Activated CD8-positive, alpha-beta memory T cell treated with anti-CD3 and anti-CD28 coated beads for 36 hours (primary cell): ENCODE measurements around the gene LIM2. TPM values are rescaled to one million over a fixed set of nuclear protein-coding genes. Genes with fewer than 3 reads are reported as not detected.
"Not testable (repeated sequence)": the region's sequence is repeated elsewhere in the genome, so short reads cannot be mapped to it uniquely, and the experiment has no call there.

ENCODE experiments used
- CTCF ChIA-PET: fragments of 350-600 bp; sonication (Branson Sonifier 250); formaldehyde crosslinking; loops from one replicate; lab custom pipeline; 2021; ENCODE audit warnings: antibody characterized with exemption; lab: Charles Lee
- POLR2A ChIA-PET: fragments of 350-600 bp; sonication (Branson Sonifier 250); formaldehyde crosslinking; loops from one replicate; lab custom pipeline; 2021; ENCODE audit warnings: antibody characterized with exemption; lab: Charles Lee
- total RNA-seq, 2 experiments: library from RNA; stranded (reverse); gene quantifications; one replicate each; pipeline ENCODE4 v1.2.3, GENCODE V29; 2021

The LIM2 gene, protein sequence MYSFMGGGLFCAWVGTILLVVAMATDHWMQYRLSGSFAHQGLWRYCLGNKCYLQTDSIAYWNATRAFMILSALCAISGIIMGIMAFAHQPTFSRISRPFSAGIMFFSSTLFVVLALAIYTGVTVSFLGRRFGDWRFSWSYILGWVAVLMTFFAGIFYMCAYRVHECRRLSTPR
- 1 to 10 TPM in 1 of 2 experiments, under 1 TPM in 1; 0.31 to 1.2 TPM for total RNA-seq

DNA sequence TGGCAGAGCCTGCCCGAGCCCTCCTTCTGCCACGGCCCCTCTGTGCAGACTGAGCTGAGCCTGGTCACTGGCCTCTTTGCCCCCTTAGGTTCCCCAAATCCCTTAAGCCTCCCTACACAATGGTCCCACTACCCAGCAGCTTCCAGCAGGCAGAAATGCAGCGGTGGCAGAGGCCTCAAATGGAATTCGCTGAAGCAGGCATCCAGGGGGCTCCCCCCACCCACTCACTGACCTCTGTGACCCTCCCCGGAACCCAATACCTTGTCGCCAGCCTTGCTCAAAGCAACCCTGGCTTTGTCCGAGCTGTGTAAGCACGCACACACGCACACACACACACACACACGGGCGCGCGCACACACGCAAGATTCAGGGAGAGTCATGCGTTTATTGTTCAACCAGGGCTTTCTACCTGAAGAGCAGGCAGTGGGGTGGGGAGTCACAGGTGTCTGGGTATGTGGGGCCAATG is at the start of gene LIM2:
Gene LIM2, minus strand, starts transcription at position 51 of the 466 bp plus-strand sequence. CDS start 531 bp downstream, outside the sequence.
- ChIA-PET CTCF (interaction anchor here (1.0 to 1.1 kb wide), 2 partner anchors 30 to 269 kb away, joined by 3 read pairs; no protein-coding TSS in a partner anchor), POLR2A (no interaction called here)

DNA sequence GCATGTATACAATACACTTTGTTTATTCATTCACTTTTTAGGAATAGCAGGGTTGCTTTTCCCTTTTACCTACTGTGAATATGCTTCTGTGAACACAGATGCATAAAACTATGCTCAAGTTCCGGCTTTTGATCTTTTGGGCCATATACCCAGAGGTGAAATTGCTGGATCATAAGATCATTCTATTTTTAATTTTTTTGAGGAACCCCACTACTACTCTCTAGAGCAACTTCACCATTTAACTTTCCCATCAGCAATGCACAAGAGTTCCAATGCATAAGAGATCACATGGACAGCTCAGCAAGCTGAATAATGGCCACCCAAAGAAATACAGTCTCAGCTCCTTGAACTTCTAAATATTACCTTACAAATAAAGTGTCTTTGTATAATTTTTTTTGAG is 46.7 kb upstream of the LIM2 start:
- ChIA-PET POLR2A (no interaction called here), CTCF (interaction anchor here (1.0 to 1.6 kb wide), 2 partner anchors 39 to 96 kb away, joined by 3 read pairs; no protein-coding TSS in a partner anchor)

DNA sequence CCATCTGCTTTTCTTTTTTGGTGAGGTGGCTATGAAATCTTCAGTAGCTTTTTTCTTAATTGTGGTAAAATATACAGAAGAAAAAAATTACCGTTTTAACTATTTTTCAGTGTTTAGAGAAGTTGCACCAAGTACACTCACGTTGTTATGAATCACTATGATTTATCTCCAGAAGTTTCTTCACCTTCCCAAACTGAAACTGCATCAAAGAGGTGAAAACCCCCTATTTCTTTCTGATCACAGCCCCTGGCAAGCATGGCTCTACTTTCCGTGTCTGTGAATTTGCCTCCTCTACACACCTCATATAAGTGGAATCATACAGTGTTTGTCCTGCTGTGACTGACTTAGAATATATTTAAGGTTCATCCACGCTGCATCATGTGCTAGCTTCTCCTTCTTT is 45.3 kb upstream of the LIM2 start:
- POLR2A ChIA-PET, result interaction anchor here (0.6 kb wide), 3 partner anchors 40 to 1399 kb away, joined by 3 to 4 read pairs (median 3); no protein-coding TSS in a partner anchor
- CTCF ChIA-PET, result interaction anchor here (0.6 to 0.9 kb wide), 2 partner anchors 12 to 82 kb away, joined by 3 read pairs; no protein-coding TSS in a partner anchor

DNA sequence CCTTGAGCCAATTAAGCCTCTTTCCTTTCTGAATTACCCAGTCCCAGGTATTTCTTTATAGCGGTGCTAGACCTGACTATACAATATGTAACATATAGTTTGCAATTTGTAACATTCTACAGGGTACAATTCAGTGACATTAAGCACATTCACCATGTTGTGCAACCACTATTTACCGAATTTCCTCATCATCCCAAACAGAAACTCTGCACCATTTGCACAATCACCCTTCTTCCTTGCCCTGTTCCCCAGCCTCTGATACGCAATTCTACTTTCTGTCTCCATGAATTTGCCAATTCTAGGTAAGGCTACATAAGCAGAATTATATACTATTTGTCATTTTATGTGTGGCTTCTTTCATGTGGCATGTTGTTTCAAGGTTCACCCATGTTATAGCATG is 43.4 kb upstream of the LIM2 start:
- ChIA-PET CTCF (no interaction called here), POLR2A (no interaction called here)

DNA sequence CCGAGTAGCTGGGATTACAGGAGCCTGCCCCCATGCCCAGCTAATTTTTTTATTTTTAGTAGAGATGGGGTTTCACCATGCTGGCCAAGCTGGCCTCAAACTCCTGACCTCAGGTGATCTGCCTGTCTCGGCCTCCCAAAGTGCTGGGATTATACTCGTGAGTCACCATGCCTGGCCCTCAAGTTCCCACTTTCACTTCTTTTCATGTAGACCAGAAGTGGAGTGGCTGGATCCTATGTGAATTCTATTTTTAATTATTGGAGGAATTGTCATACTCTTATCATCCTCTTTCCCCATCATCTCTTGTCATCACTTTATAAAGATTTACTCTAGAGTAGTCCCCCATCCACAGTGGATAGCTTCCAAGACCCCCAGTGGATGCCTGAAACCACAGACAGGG is 42.4 kb upstream of the LIM2 start:
- ChIA-PET POLR2A (no interaction called here), CTCF (no interaction called here)

DNA sequence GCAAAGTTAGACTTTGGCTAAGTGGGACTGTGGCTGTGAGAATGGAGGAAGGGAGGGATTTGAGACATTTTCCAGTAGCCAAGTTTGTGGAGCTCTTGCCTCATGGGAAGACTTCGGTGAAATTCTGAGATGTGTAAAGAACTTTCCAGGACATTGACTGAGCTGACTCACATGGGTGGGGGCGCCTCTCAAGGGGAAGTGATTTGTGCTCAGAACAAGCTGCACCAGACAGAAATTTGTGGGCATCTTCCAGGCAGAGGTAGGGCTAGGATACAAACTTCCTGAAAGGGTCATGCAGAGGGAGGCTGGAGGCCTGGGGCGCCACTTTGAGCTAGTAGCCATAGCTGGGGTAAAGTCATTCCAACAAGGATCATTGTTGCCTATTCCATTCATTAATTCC is 39.4 kb upstream of the LIM2 start:
- ChIA-PET POLR2A (no interaction called here), CTCF (interaction anchor here (0.6 to 1.2 kb wide), 2 partner anchors 30 to 294 kb away, joined by 3 read pairs; no protein-coding TSS in a partner anchor)

DNA sequence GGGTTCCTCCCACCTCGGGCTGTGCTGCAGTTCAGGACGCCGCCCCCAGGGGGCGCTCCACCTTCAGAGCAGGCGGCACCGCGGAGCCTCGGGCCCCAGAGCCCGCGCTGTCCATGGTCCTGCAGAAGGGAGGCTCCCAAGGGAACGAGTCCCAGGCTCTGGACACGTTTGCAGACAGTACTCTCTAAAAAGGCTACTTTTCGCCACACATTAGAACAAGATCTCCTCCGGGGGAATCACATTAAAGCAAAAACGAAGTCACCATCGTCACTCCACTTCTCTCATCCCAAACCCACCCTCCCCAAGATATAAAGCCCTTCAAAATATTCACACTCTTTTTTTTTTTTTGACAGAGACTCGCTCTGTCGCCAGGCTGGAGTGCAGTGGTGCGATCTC is 34.3 kb upstream of the LIM2 start:
- ChIA-PET CTCF (interaction anchor here (0.6 to 3.6 kb wide), 32 partner anchors 9 to 1954 kb away, joined by 3 to 32 read pairs (median 4); no protein-coding TSS in a partner anchor), POLR2A (interaction anchor here (0.6 to 1.7 kb wide), 2 partner anchors 17 to 21 kb away, joined by 4 to 5 read pairs; no protein-coding TSS in a partner anchor)

DNA sequence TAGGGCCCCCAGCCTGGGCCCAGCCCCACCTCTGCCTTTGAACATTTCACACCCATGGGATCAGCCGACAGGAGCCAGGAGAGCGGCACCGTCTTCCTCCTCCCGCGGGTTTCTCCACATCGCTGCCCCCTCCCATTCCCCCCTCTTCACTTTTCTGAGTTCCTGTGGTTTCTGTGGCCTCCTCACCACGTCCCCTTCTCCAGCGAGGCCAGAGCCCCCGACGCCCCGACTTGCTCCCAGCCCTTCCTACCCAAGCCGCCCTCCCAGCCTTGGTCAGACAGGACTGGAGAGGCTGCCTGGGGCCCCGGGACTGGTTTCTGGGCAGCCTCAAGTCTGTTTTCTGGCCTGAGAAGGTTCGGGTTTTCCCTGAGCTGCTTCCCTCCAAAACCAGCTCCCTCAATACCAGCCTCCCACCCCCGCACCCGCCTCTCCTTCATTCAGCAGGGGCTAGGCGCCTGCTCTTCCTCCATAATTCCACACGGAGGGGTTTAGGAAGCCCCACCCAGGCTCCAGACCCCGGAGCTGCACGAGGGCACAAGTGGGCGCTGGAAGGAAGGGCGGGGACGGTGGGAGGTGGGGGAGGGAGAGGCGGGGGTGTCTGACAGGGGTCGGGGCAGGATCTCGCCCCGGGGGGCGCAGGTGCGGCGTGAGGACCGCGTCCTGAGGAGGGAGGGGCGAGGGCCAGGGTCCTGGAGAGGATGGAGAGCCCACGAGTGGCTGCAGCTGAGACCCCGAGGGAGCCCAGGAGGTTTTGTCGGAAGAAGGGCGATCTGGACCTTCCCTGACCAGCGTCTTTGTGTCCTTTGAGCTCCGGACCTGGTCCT is 33.7 kb upstream of the LIM2 start:
- CTCF ChIA-PET, result interaction anchor here (0.6 to 3.6 kb wide), 32 partner anchors 8 to 1954 kb away, joined by 3 to 32 read pairs (median 4); no protein-coding TSS in a partner anchor

DNA sequence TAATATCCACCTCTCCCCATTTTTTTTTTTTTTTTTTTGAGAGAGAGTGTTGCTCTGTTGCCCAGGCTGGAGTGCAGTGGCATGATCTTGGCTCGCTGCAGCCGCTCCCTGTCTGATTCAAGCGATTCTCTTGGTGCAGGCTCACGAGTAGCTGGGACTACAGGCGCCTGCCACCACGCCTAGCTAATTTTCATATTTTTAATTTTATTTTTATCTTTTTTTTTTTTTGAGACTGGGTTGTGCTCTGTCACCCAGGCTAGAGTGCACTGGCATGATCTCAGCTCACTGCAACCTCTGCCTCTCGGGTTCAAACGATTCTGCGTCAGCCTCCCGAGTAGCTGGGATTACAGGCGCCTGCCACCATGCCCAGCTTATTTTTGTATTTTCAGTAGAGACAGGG is 32.7 kb upstream of the LIM2 start:
- ChIA-PET CTCF (interaction anchor here (0.8 to 3.6 kb wide), 9 partner anchors 15 to 282 kb away, joined by 3 to 32 read pairs (median 9); no protein-coding TSS in a partner anchor), POLR2A (interaction anchor here (1.7 kb wide), 1 partner anchor 19 kb away, joined by 4 read pairs; no protein-coding TSS in a partner anchor)

More for the DNA sequence above, 33.7 kb upstream of the LIM2 start:
- POLR2A ChIA-PET, result interaction anchor here (0.6 to 1.7 kb wide), 3 partner anchors 18 to 235 kb away, joined by 4 to 5 read pairs (median 4); no protein-coding TSS in a partner anchor

DNA sequence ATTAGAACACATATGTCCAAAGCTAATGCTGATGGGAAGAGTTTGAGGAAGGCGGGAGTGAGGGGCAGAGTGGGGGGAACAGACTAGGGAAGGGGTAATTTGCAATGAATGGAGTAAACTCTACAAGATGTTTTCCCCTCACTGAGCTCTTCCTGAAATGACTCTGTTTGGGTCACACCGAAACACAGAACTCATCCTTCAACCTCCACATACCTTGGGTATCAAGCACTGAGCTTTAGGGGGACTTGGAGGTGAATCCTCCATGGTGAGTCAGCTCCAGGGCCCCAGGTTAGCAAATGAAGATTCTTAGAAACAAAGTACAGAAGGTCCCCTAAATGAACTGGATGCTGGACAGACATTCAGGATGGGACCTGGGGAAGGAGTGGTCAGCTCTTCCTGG is 30.9 kb upstream of the LIM2 start:
- ChIA-PET CTCF (interaction anchor here (0.6 to 3.0 kb wide), 8 partner anchors 12 to 792 kb away, joined by 3 to 11 read pairs (median 4); partner anchors contain the start of gene LIM2), POLR2A (no interaction called here)

DNA sequence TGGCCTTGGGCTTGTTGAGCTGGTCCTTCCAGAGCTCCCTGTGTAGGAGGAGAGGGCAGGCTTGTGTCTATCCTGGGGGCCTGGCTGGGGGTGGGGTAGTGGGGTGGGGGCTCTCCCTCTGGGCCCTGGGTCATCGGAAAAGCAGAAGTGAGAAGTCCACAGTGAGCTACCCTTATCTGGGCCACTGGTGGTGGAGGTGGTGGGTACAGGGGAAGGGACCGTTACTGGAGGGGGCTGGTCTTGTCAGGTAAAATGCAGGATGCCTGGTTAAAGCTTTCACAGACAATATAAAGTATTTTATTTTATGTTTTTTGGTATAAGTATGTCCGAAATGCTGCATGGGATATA is 30.0 kb upstream of the LIM2 start:
- ChIA-PET POLR2A (no interaction called here), CTCF (interaction anchor here (0.6 to 3.0 kb wide), 10 partner anchors 11 to 243 kb away, joined by 3 to 11 read pairs (median 4); partner anchors contain the start of gene LIM2)

DNA sequence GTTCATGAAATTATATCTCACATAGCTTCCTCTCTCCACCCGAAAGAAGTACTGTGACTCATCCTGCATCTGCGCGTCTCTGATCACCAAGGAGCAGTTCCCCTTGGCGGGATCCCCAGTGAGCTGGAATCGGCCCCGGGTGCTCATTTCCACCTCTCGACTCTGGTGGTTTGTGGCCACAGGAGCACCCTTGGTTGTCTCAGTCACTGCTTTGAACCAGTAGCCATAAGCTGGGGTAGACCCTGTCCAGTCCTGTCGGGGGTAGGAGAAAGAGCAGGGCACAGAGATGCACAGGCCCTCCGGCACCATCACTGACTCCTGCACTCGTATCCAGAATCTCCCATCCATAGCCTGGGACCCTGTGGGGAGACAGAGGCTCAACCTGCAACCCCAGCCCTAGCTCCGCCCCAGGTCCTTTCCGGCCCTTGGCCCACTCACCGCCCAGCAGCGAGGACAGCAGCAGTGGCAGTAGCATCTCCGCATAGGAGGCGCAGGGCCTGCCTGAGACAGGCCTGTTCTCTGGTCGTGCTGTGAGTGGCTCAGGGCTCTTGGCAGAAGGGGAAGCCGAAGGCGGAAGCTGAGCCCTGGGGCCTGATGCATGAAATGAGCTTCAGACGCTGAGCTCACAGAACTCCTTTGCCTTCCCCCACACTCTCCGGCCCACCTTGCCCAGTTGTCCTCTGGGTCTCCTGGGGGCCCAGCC is 29.5 kb upstream of the LIM2 start, which contains the start of gene SIGLEC10:
Gene SIGLEC10, minus strand, starts transcription at position 536 of the 703 bp plus-strand sequence. Its CDS starts 61 bp downstream, at position 475.
- CTCF ChIA-PET, result interaction anchor here (0.9 to 3.0 kb wide), 6 partner anchors 20 to 244 kb away, joined by 3 to 11 read pairs (median 4); no protein-coding TSS in a partner anchor
- POLR2A ChIA-PET, result interaction anchor here (0.6 kb wide), 1 partner anchor 356 kb away, joined by 3 read pairs; no protein-coding TSS in a partner anchor

DNA sequence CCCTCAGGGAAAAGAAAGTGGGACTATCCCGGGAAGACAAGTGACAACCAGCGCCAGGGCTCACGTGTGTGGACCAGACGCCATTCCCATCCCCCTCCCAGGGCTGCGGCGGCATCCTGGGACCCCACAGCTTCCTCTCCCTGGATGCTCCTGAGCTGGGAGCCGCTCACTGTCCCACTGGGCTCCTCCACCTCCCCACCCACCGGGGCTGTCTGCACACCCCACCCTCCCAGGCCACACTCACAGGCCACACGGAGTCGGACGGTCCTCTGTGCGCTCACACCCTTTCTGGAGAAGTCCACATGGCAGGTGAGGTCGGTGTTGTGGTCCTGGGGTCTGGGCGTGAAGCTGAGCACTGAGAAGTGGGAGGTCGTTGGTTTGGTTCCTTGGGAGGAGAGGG is 28.6 kb upstream of the LIM2 start:
- CTCF ChIA-PET, result interaction anchor here (1.6 to 3.0 kb wide), 3 partner anchors 21 to 23 kb away, joined by 3 to 11 read pairs (median 6); no protein-coding TSS in a partner anchor
- POLR2A ChIA-PET, result not testable (repeated sequence)

DNA sequence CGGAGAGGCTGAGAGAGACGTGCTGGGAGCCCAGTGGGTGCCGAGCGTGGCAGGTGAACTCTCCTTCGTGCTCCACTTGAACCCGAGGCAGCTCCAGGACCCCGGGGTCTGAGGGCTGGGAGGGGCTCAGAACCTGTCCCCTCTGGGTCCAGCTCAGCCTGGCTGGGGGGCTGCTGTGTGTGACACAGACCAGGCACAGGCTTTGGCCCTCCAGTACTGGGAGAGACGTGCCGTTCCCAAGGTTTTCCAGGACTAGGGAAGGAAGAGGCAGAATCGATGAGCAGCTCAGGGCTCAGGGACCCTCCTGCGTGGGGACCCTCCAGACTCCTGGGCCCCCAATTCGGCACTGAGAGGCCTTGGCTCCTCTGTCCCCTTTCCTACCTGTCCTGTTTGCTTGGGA is 27.4 kb upstream of the LIM2 start:
- CTCF ChIA-PET, result interaction anchor here (0.6 kb wide), 1 partner anchor 113 kb away, joined by 3 read pairs; no protein-coding TSS in a partner anchor

DNA sequence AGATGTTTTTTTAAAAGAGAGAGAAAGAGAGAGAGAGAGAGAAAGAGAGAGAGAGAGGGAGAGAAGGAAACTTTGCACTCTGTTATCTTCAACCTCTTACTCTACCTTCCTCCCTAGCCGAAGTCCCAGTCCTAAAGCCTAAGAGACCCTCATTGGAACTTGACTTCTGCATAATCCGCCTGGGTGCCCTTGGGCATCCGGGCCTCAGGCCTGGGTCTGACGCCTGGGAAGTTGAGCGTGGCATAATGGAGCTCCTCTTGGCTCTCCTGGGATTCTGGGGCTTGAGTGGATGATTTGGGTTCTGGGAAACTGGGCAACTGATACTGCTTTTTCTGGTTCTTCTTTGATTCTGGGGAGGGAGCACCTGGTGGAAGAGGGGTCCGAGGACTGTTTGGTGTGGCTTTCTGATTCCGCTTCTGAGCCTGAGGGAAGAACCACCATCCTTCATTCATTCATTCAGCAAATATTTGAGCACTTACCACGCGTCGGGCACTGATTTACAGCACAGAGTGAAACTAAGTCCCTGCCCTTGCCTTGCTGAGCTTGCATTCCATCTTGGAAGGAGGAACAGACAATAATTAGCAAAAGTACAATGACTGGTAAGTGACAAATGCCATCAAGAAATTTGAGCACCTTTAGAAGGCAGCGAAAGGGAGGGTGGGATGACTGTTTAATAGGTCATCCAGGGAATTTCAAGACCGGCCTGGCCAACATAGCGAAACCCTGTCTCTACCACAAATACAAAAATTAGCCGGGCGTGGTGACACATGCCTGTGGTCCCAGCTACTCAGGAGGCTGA is 23.4 kb upstream of the LIM2 start:
- ChIA-PET POLR2A (no interaction called here), CTCF (interaction anchor here (1.4 kb wide), 1 partner anchor 26 kb away, joined by 4 read pairs; no protein-coding TSS in a partner anchor)

More for the DNA sequence above, 27.4 kb upstream of the LIM2 start:
- POLR2A ChIA-PET, result no interaction called here

DNA sequence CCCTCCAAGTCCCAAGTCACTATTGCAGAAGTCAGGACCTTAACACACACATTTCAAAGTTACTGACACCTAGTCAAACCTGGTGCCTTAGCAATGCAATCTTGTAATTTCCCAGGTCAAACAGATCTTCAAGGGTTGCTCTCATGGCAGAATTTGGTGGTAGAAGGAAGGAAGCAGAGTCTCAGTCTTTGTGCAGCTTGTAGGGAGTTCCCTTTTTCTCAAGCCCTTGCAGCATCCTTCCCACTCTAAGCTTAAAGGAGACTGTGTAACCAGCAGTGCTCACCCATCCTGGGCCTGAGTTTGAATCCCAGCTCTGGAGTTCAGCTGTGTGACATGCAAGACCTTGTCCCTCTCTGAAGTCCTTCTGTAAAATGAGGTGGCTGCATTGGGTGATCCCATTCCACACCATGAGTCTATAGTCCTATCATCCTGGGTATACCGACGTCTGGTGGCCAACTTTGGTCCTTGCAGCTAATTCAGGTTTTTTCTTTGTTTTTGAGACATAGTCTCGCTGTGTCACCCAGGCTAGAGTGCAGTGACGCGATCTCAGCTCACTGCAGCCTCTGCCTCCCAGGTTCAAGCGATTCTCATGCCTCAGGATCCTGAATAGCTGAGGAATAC is 19.8 kb upstream of the LIM2 start:
- ChIA-PET CTCF (interaction anchor here (0.6 to 2.4 kb wide), 10 partner anchors 9 to 249 kb away, joined by 3 to 6 read pairs (median 4); partner anchors contain the start of gene ETFB), POLR2A (interaction anchor here (0.9 kb wide), 1 partner anchor 12 kb away, joined by 3 read pairs; no protein-coding TSS in a partner anchor)

DNA sequence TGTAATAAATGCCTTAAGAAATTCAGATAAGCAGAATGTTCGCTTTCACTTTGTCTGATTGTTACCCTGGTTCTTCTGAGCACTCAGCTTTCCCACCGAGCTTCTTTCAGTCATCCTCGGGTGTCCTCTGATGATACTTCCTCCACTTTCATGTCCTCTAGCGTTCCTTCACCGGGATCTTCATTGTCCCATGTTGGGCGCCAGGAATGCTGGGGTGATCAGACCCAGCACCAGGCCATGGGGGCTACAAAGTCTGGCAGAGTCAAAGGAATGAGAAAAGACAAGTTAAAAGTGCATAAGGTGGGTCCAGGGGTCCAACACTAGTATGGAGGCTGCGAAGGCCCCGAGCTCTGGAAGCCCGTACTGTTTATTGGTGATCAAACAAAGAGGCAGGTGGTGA is 14.3 kb upstream of the LIM2 start:
- CTCF ChIA-PET, result interaction anchor here (1.2 kb wide), 1 partner anchor 20 kb away, joined by 4 read pairs; no protein-coding TSS in a partner anchor

More for the DNA sequence above, 14.3 kb upstream of the LIM2 start:
- POLR2A ChIA-PET, result no interaction called here
